Activated CD4-positive, alpha-beta T cell treated with anti-CD3 and anti-CD28 coated beads, Interleukin-2, amount 50 U/mL, for 4 hours (primary cell): ENCODE results near the gene PLPP7.

ENCODE experiments used
- DNase-seq, 2 experiments: peaks; one replicate each; pipeline ENCODE4 v3.0.0-alpha.2; 2020

The PLPP7 gene

GRCh38 chr9:131282688-131283422 lies 6.7 kb upstream of the PLPP7 start:
- DNase-seq = no peak

GRCh38 chr9:131284856-131285255 lies 4.7 kb upstream of the PLPP7 start:
- no peak for DNase-seq

GRCh38 chr9:131287359-131287758 lies 2.2 kb upstream of the PLPP7 start:
- DNase-seq = no peak

DNA sequence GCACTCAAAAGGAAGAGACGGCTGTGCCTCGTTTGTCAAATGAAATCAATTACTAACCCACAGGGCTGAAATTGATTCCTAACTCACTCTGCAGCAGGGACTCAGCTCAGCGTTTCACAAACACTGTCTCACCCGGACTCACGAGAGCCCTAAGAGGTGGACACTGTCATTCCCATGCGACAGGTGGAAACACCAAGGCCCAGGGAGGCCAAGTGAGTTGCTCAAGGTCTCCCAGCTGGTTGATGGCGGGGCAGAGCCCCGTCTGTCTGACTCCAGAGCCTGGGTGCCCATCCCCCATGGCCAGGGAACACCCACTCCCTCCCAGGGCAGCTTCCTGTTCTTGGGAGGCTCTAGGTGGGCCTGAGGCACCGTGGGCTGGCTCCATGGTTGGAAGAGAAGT lies 1.3 kb upstream of the PLPP7 start:
- DNase-seq = no peak

- DNase-seq = no peak
These were observed 678 bp downstream of the PLPP7 start for GRCh38 chr9:131290036-131290766.

GRCh38 chr9:131290767-131291370 lies 1.3 kb downstream of the PLPP7 start:
- no peak for DNase-seq

DNA sequence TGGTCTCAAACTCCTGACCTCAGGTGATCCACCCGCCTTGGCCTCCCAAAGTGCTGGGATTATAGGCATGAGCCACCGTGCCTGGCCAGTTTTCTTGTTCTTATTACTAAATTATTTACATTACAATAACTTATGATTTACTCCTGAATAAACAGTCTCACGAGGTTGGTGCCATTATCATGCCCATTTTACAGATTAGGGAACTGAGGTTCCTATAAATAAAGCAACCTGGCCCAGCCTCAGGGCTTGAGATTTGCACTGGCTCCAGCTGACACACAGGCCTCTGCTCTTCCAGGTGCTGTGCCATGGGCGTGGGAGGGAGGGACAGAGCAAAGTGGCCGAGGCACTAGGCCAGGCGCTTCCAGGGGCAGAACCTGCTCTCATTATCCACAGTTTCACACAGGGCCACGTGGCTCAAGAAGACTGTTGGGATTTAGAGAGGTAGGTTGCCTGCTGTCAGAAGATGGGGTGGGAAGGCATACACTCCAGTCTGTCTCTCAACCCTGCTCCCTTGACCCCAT lies 2.3 kb downstream of the PLPP7 start:
- no peak for DNase-seq

- no peak for DNase-seq
These were observed 3.4 kb downstream of the PLPP7 start for GRCh38 chr9:131292937-131293336.

DNA sequence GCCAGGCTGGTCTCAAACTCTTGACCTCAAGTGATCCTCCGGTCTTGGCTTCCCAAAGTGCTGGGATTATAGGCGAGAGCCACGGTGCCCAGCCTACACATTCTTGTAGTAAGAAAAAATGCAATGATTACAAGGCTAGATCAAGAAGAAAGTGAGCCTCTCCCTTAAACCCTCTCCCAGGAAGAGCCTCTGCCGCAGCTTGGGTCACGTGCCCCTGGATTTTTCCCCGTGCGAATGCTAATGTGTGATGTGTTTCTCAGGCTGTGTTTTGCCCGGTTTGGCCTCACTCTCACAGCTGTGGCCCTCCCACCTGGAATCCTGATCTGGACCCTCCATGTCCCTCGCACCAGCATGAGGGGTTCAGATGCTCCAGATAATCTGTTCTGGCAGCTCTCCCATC lies 6.9 kb downstream of the PLPP7 start:
- no peak for DNase-seq

DNA sequence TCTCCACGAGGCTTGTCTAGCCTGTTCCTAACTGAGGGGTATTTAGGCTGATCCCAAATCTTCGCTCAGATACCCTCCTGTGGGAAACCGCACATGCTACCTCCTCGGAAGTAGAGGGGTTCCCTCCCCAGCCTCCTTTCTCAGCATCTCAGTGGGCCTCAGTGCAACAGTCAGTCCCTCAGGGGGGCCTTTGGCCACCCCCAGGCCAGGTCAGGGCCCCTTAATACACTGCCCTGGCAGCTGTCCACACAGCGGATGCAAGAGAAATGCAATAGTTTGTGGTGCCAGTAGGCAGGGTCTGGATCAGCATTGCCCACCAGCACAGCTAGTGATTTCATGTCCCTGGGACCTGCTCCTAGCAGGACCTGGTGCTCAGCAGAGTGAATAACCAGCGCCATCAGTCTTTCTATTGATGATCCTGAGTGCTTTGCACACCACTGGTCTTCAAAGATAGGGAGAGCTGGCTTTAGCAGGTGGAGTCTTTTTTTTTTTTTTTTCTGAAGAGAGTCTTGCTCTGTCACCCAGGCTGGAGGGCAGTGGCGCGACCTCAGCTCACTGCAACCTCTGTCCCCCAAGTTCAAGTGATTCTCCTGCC lies 7.5 kb downstream of the PLPP7 start:
- DNase-seq = no peak

DNA sequence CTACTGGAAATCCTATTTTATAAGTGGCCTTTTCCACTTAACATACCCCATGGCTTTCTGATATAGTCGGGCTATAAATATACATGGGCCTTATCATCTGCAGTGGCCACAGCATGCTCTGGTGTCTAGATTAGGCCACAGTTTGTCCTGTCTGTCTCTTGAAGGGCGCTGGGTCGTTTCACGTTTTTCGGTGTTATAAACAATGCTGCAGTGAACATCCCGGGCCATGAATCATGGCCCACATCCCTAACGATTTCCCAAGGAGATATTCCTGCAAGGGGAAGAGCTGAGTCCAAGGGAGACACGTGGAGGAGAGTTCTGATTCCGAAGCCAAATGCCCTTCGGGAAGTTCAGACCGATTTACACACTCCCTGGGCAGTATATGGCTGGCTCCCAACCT lies 8.4 kb downstream of the PLPP7 start:
- DNase-seq = no peak

DNA sequence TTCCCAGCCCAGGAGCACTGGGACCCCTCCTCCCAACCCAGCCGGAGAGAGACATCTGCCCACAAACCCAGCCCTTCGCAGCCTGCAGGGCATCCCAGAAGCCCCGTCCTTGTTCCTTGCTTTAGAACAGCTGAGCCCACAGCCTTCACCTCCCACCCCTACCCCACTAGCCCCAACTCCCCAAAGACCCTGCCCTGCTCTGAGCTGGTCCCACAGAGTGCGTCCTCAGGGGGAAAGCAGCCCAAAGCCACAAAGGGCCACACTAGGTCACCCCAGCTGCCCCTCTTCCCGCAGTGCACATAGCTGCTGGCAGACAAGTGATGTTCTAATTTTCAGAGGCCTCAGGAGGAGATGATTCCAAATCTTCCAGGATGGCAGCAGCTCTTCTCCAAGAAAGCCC lies 8.8 kb downstream of the PLPP7 start:
- DNase-seq = no peak

DNA sequence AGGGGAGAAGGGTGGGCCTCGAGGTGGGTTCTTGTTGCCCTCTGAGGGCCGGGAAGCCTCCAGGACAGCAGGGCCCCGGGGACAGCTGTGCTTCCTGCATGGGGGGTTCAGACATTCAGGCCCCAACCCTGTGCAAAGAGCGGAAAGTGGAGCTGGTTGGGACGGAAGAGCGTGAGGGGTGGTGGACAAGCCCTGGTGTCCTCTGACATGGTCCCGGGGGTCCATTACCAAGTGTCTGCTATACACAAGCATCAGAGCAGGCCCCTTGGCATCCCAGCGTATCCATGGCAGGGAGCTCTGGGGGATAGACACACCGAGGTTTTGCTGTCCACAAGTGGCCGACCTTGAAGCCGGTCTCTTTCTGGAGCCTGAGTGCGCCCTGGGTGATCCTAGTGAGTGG lies 9.3 kb downstream of the PLPP7 start:
- no peak for DNase-seq

DNA sequence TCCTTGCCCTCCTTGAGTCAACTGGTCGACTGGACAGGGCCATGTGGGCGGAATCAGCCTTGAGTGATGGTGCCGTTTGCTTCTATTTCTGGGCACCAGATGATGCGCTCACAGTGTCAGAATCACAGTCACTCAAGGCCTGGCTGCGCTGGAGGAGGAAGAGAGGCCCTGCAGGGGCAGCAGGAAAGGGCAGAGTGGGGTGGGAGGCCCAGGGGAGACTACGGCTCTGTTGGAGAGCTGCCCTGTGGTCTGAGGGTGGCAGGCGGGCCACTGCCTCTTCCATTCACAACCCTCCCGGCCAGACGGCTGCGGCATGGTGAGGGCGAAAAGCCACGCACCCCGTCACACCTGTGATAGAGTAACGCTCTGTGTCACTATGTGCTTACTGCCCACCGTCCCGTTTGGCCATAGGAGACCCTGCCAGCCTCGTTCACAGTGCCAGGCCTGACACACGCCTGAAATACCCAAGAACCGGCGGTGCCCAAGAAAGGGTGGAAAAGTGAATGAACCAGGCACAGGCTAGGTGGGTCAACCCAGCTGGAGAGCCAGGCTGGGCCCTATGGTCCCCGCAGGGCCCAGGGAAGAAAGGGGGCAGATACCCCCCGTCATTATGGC lies 9.9 kb downstream of the PLPP7 start:
- no peak for DNase-seq

GRCh38 chr9:131299961-131300347 lies 10.4 kb downstream of the PLPP7 start:
- no peak for DNase-seq

GRCh38 chr9:131300444-131300843 lies 10.9 kb downstream of the PLPP7 start:
- no peak for DNase-seq

GRCh38 chr9:131302244-131303075 lies 12.9 kb downstream of the PLPP7 start:
- DNase-seq = no peak

DNA sequence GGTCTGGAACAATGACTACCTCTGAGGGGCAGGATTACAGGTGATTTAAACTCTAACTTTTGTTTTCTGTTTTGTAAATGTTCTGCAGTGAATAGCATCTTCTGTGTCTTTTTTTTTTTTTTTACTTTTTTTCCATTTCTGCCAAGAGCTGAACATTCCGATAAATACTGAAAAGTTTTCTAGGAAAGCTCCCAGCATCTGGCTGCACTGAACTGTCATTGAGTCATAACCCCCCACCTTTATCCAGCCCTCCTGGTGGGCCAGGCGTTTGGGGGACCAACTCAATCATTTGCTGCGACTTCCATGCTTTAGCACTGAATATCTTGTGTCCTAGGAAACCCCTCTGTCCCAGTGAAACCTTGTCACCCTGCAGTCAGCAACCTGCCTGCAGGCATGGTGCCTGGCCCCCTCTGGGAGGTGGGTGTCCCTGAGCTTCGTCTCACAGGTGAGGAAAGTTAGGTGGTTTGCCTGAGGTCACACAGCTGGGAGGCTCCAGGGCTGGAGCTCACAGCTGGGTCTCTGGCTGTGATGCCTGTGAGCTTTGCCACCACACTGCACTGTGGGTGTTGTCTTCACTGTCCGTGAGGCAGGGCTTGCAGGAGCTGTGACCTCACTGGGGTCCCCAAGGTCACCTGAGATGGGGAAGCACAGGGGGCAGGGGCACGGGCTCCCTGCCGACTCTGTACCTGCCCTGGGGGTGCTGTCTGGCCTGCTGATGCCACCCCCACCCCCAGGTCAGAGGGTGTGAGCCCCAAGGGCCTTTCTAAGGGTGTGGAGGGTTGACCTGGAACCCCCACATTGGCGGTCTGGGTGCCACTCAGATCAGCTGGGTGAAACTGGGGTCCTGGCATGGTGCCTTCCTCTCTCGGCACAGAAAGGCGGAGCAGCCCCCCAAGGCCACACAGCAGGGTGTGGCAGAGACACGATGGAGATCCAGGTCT lies 14.1 kb downstream of the PLPP7 start:
- DNase-seq = no peak

GRCh38 chr9:131304676-131305355 lies 15.3 kb downstream of the PLPP7 start:
- DNase-seq = no peak

- DNase-seq = no peak
These were observed 17.0 kb downstream of the PLPP7 start for GRCh38 chr9:131306397-131307004.
